ENCODE data around the gene RAMP1.
"Not testable (repeated sequence)": the region's sequence is repeated elsewhere in the genome, so short reads cannot be mapped to it uniquely, and the experiment has no call there.

The RAMP1 gene

GRCh38 chr2:237866101-237866621 lies 6.7 kb downstream of the RAMP1 start:
- TF ChIP-seq POLR2AphosphoS5 (IDR thresholded peaks at IDR 0.05; ENCODE audit: low read depth): no peak
- TF ChIP-seq CTCF (IDR thresholded peaks at IDR 0.05; ENCODE audit: insufficient read depth, low read length): no peak
- no peak for TF ChIP-seq REST (IDR thresholded peaks at IDR 0.05; ENCODE audit: insufficient replicate concordance, low read depth)
- H3K27ac ChIP-seq (replicated peaks): no peak overlapping the region
- DNase-seq (ENCODE audit: low read depth in 1 of 2, low spot score in 1 of 2): no peak
- H3K27me3 ChIP-seq (ENCODE audit: insufficient read depth, poor library complexity, severe bottlenecking): no peaks in the 10 kb centered on the region
- H3K4me3 ChIP-seq (replicated peaks; ENCODE audit: insufficient read depth, low read length): no peak overlapping the region

GRCh38 chr2:237867465-237867864 lies 8.0 kb downstream of the RAMP1 start:
- no peak for DNase-seq (ENCODE audit: low read depth in 1 of 2, low spot score in 1 of 2)
- TF ChIP-seq REST (IDR thresholded peaks at IDR 0.05; ENCODE audit: insufficient replicate concordance, low read depth) (no peak), CTCF (IDR thresholded peaks at IDR 0.05; ENCODE audit: insufficient read depth, low read length) (no peak), SPI1 (IDR thresholded peaks at IDR 0.05; ENCODE audit: borderline replicate concordance, low read depth) (no peak), GABPA (IDR thresholded peaks at IDR 0.05; ENCODE audit: low read depth) (no peak), POLR2AphosphoS5 (IDR thresholded peaks at IDR 0.05; ENCODE audit: low read depth) (no peak)
- no peak overlapping the region for H3K27ac ChIP-seq (replicated peaks)
- H3K4me3 ChIP-seq (replicated peaks; ENCODE audit: insufficient read depth, low read length): no peak overlapping the region
- H3K27me3 ChIP-seq (ENCODE audit: insufficient read depth, poor library complexity, severe bottlenecking): no peaks in the 10 kb centered on the region

- not testable (repeated sequence) for H3K4me3 ChIP-seq (replicated peaks; ENCODE audit: insufficient read depth, low read length); H3K27ac ChIP-seq (replicated peaks); DNase-seq (ENCODE audit: low read depth in 1 of 2, low spot score in 1 of 2); H3K27me3 ChIP-seq (ENCODE audit: insufficient read depth, poor library complexity, severe bottlenecking)
Observed at GRCh38 chr2:237868074-237868473, 8.7 kb downstream of the RAMP1 start.

- Histone ChIP-seq H3K4me3 (replicated peaks; ENCODE audit: insufficient read depth, low read length) (no peak overlapping the region), H3K27ac (replicated peaks) (no peak overlapping the region), H3K27me3 (ENCODE audit: insufficient read depth, poor library complexity, severe bottlenecking) (no peaks in the 10 kb centered on the region)
- DNase-seq (ENCODE audit: low read depth in 1 of 2, low spot score in 1 of 2): no peak
- TF ChIP-seq POLR2AphosphoS5 (IDR thresholded peaks at IDR 0.05; ENCODE audit: low read depth) (no peak), REST (IDR thresholded peaks at IDR 0.05; ENCODE audit: insufficient replicate concordance, low read depth) (no peak), CTCF (IDR thresholded peaks at IDR 0.05; ENCODE audit: insufficient read depth, low read length) (no peak), GABPA (IDR thresholded peaks at IDR 0.05; ENCODE audit: low read depth) (no peak), SPI1 (IDR thresholded peaks at IDR 0.05; ENCODE audit: borderline replicate concordance, low read depth) (no peak)
Observed at GRCh38 chr2:237868631-237869342, 9.4 kb downstream of the RAMP1 start.

Measured in HL-60 (cell line).